Superior temporal gyrus (tissue), 1 donor: ENCODE results near the gene MESD.

Source experiments
- DNase-seq: peaks from one replicate; pipeline ENCODE4 v3.0.0-alpha.2; 2016; ENCODE audit errors: extremely low spot score

Gene MESD

DNA sequence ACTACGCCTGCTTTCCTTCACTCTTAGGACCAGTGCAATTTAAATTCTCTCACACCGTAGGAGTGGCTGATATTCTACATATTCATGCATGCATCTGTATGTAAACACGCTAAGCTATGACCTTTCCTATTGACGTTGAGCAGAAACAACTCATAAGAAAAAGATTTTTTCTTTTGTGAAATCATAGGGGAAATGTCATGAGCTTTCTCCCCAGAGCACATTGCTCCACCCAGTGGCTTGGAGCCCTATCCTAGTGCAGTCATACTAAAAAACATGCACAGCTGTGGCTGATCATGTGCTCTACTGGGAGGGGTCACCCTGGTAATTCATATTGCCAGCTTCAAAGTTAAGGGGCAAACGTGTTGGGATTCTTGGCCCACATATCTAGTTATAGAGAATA, 1.8 kb upstream of the MESD start:
- peak; percentile 90 for DNase-seq

DNA sequence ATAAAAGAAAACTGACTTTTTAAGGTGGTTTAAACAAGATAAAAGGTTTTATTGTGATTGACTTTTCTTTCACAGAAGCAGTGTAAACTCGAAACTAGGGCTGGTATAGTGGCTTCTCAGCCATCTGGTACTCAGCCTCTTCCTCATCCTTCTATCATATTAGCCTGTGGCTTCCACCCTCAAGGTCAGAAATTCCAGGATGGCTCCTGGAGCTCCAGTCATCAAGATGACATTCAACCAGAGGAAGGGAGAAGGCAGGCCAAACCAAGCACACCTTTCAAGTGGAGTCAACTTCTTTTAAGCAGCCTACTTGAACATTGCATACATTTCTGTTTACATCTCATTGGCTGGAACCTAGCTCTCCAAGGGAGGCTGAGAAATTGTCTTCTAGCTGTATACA, 1.3 kb upstream of the MESD start:
- DNase-seq = no peak

DNA sequence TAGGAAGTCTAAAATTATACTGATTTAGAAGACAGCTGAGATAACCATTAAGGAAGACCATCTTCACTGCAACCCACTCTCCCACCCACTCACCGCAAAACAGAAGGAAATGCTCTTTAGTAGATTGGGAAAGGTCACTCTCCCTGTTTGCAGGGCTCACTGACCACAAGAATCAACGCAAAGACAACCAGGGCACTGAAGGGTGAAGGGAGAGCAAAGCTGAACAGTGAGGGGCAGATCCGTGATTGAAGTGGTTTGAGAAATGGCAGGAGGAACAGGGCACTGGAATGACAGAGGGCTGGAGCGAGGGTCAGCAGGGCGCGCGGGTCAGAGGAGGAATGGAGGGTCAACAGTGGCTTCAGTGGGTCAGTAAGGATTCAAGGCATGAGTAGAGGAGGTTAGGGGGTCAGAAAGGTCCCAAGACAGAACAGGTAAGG, 520 bp downstream of the MESD start:
- no peak for DNase-seq

DNA sequence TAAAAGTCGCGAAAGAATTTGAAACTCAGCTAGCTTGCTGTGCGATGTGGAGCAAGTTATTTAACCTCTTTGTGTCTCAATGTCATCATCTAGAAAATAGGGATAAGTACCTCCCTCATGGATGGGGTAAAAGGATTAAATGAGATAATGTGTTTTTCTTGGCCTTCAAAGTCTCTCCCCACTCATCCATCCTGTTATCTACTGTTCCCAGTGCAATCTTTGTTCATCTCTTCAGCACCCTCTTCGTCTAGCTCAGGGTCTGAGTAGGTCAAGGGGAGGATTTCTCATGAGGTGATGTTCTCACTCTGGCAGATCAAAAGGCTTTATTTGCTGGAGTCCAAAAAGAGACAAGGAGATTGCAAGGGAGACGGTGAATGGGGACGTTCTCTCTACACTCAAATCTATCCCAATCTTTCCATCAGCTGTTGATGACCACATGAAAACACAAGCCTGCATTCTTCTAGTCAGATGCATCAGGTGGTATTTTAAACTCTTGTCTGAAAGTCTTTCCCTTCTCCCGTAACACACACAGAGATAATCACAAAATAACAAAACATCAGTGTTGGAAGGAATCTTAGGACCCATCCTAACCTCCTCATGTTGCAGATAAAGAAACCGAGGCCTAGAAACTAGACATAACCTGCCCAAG, 1.3 kb downstream of the MESD start:
- DNase-seq = no peak

DNA sequence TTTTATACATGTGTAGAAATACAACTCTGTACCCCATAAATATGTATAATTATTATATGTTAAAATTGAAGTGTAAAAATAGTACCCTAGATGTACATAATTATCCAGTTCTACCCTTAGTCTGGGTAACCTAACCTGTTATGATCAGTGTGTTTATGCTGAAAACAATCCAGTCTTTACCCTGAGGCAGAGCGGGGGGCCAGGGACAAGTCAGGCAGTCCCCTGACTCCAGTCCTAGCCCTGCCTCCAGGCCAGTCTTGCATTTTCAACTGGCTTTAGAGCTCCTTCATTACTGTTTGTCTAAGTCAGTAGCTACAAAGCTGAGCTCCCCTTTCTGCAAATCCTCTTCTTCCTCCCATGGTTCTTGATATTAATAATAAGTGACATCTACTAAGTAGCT, 3.1 kb downstream of the MESD start:
- DNase-seq = no peak

DNA sequence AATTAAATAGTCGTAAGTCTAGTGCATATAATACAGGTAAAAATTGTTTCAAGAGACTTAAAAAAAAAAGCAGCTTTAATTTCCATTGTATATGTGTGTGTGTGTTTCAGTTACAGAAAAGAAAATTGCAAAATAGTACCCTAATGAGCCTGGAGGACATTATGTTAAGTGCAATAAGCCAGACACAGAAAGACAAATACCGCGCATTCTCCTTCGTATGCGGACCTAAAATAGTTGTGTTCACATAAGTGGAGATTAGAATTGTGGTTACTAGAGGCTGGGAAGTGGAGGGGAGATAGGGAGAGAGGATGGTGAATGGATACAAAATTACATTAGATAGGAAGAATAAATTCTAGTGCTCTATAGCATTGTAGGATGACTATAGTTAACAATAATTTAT, 3.6 kb downstream of the MESD start:
- DNase-seq = no peak

DNA sequence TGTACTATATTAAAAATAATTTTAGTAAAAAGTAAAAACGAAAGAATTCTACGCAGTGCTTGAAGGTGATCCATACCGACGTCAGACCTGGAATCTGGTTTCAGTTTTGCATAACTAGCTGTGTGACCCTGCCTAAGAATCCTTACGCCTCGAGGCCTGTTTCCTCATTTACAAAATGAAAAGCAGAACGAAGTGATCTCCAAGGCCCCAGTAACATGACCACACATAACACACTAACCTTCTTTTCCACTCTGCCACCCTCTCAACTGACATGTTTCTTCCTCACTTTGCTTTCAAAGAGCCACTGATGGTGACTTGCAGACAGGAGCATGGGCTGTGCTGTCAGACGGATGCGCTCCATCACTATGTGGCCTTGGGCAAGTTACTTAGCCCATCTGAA, 4.8 kb downstream of the MESD start:
- no peak for DNase-seq

DNA sequence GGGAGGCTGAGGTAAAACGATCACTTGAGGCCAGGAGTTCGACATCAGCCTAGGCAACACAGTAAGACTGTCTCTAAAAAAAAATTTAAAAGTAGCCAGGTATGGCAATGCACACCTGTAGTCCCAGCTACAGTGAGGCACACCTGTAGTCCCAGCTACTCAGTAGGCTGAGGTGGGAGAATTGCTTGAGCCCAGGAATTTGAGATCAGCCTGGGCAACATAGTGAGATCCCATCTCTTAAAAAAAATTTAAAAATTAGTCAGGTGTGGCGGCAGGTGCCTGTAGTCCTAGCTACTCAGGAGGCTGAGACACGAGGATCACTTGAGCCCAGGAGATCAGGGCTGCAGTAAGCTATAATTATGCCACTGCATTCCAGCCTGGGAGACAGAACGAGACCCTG, 6.8 kb downstream of the MESD start:
- DNase-seq = no peak

DNA sequence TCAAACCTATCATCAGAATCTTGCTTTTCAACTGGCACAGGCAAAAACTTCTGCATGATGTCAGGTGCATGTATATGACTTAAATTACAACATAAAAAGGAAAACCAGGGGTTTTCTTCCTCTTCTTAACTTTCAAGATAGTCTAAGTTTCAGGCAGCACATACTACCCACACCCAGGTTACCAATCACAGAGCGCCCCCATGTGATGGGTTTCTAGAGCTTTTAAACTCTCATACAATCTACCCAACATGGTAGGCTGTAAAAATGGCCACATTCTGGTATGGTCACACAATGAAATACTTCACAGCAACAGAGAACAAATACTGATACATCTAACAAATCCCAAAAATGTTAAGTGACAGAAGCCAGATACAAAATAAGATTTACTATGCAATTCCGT, 7.4 kb downstream of the MESD start:
- no peak for DNase-seq

DNA sequence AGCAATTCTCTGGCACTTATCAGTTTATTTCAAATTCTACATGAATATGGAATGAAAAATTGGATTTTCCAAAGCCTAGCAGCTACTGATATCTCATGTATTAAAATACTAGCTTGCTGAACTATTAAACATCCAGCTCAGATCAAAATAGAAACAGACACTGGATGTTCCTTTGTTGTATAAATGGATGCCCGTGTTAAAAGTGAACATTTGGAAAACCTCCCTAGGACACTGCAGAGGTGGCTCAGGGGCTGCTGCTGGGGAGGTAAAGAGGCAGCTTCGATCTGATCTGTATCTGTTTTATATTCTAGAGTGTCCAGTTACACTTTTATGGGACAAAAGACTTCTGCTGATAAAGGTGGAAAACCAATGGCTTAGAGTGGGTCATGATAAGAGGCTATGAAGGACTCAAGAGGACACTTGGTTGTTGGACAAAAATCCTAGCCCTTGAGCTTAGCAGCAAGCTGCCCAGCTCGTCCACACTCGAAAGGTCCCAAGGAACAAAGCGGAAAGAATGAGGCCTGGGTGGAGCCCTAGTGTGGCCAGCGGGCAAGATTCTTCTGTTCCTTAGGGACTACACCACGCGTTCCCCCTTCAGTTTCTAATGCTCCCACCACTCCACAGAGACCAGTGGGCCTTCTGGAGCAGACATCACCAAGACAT, 9.9 kb downstream of the MESD start:
- DNase-seq = no peak

DNA sequence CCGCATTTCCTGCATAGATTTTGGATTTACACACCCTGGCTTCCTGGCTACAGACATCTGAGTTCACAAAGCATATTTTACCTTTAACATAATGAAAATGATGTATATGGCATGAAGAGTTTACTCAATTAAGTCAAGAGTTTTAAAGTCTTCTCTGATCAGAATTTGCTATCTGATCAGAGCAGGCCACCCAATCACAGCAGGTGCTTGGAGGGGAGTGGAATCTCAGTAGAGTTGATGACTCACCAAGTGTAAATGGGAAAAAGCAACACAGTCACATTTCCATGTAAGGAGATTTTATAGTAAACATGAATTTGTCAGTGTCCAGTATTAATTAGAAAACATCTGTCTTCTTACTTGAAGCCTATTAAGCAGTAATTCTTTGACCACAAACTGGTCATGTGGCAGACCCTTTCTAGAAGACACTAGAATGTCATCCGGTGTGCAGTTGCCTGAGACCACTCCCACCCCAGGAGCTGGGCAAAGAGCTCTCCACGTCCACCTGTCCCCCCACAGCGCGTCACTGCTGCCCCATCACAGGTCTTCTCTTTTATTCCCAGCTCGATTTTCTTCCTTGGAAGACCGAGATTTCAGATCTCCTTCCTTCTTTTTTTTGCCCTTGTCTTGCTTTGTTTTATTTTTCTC, 10.8 kb downstream of the MESD start:
- no peak for DNase-seq

DNA sequence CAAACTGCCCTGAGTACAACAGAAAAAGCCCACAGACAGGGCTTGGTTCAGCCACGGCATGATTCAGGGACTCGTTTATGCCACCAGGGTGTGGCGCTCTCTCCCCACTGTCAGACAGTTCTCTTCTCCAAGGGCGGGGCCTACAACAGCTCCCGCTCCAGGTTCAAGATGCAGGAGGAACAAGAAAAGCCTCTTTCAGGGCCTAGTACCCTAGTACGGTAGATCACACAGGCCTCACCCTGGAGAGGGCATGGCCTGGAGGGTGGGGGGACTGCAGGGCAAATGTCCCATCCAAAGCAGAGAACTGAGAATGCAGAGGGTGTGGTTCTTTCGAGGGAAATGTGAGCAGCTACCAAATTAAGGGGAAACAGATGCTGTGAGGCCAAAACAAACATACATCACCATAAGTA, 12.0 kb downstream of the MESD start:
- peak; percentile 85 for DNase-seq

DNA sequence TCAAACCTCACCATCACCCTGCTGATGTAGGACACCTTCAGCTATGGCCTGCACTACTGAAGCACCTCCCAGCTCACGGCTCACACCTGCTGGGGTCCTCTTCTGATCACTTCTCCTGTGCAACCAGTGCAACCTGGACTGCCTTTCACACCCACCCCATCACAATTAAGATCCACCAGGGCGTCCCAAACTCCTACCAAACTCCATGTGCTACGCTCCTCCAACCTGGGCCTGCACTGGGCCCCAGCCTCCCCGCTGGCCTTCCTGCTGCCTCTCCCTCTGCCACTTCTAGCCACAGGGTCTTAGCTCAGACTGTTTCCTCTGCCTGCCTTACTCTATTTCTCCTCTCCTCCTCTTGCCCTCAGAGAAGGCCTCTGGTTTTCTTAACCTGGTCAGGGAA, 12.8 kb downstream of the MESD start:
- no peak for DNase-seq

DNA sequence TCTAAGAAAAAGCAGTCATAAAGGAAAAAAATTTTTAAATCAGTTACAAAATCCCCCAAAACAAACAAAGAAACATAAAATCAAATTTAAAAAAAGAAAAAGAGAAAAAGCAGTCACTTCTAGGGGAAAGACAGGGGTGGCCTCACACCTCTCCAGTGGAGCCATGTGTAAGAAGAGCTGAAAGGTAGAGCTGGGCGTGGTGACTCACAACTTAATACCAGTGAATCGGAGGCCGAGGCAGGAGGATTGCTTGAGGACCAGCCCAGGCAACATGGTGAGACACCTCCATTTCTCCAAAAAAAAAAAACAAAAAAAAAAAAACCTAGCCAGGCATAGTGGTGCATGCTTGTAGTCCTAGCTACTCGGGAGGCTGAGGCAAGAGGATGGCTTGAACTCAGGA, 14.7 kb downstream of the MESD start:
- DNase-seq = no peak

DNA sequence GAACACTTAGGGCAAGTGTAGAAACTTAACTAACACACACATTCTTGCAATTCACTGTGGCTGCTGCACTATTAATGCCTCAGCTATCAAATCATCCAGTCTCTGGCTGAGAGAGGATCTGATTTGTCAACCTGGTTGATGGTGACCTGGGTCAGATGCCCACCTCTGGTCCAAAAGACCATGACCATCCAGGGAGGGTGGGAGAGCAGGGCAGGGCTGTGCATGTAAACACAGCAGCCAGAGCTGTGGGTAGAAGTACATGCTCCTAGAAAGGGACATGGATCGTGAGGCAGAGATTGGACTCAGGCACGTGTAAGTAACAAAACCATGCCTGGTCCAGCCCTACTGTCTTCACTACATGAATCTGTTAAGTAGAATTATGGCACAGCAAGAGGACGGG, 17.3 kb downstream of the MESD start:
- DNase-seq = no peak

DNA sequence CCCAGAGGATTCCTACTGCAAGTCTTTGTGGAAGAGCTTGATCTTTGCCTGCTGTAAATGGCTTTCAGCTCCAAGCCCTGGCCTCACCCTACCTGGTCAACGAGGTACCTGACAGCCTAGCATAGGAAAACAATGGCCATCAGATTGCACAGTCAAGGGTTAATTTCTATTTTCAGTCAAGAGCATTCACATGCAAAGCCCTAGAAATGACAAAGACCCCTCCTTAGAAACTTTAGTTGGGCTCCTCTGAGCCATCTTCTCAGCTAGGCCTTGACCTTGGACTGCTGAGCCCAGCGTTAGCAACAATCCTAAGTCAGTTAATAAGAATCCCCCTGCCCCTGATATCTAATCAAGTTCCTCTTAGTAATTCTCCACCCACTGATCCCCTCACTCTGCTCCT, 18.5 kb downstream of the MESD start:
- DNase-seq = no peak

DNA sequence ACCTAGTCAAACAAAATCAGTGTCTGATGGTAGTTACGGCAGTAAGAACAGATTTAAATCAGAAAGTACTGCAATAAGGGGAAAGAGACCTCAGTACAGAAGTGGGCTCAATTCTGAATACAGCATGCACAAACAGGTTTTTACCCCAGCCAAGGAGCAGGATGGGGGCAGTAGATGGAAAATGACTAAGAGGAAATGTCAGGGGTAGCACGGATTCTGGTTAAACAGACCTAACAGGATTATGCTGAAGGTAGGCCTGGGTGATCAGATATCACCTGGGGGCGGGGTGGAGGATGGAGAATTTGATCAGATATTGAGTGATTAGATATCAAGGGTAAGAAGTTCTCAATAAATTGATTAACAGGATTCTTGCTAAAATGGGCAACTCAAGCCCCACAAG, 19.0 kb downstream of the MESD start:
- DNase-seq = no peak

DNA sequence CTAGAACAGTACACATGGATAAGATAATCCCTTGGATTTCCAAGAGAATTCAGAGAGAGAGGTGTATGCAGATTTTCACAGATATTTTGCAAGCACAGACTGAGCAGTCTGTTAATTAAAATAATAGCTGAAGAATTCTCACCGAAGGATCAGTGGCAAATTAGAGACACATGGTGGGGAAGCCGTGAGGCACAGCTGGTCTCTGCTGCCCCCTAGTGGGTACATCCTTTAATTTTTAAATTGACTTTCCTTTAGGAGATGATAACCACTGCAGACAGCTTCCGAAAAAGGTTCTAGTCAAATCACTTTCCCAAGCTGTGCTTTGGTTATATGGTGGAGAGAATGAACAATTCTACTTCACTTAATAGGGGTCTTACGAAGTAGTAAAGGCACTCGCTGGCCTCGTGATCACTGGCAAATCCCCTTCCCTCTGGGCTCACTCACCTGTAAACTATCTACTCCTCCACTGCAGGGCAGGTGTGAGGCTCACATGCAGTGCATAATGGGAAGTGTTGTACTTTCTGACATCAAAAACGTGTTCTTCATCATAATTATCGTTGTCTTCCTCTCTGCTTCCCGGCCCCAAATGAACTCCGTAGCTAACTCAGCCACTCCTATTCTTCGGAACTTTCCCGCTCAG, 19.5 kb downstream of the MESD start:
- peak; percentile 95 for DNase-seq

DNA sequence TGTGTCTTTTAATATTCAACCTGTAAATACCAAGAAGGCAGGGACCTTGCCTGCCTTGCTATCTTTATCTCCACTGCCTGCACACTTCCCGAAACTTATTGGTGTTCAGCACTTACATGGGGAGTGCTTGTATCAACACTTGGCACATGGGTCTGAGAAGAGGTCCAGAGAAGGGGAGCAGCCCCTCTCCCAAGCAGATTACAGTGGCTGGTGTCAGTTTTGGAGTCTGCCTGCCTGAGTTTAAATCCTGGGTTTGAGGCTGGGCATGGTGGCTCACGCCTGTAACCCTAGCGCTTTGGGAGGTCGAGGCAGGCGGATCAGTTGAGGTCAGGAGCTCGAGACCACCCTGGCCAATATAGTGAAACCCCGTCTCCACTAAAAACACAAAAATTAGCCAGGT, 20.3 kb downstream of the MESD start:
- no peak for DNase-seq

DNA sequence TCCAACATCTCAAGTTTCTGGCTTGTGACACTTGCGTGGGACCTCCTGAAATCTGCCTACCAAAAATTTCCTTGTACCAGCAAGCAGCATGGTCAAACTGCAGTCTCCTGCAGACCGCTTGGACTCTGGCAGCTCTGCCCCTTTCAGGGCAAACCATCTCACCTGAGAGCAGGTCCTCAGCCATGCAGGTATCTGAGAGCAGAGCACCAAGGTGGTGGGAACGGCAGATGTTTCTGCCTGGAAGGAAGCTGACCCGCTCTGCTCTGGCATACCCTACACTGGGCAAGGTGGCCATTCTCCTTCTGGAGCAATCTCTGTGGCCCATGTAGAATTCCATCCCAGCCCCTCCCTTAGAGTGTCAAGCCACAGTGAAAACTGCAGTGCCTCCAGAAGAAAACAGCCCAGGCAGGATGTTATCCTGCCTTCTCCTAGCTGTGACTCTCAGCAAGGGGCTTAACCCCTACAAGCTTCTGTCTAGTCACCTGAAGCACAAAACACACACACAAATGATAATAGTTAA, 21.6 kb downstream of the MESD start:
- DNase-seq = no peak

DNA sequence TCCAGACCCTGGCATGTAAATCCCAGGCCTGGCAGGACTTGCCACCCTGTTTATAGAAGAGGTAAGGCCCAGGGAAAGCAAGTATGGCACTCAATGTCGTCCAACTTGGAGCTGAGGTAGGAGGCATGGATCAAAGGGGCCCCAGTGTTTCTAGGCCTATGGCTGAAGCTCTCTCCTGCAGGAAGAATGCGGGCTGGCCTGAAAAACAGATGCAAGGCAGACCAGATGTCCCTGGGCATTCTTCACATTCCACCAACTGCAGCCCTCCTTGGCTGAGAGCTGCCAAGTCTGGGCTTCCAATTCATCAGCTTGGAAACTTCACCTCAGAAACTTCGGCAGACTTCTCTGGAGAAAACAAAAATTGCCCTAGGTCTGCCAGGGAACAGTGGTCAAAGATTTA, 22.2 kb downstream of the MESD start:
- DNase-seq = no peak

DNA sequence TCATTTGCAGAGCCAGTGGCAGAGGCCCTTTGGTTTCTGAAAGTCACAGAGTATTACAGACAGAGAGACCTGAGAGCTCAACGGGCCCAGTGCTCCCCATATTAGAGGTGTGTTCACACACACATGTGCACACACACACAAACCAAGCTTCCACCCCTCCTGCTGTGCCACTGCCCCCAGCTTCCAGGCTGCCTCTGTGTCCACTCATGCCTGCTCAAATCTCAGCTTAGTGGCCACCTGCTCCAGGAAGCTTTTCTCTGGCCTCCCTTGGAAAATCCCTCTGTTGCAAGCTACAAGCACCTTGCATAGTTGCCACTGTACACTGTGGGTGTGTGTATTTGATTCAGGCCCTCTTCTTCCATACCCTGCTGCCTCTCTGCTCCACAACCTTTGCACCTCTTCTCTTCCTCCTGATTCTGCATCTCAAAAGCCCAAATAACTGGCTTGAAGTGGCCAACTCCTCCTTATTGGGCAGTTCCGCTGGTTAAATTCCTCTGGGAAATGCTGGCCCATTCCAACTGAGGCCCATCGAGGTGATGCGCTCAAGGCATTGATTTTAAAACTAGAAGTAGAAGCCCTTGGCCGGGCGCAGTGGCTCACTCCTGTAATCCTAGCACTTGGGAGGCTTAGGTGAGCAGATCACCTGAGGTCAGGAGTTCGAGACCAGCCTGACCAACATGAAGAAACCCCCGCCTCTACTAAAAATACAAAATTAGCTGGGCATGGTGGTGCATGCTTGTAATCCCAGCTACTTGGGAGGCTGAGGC, 23.0 kb downstream of the MESD start:
- DNase-seq = no peak
